ENCODE measurements around the gene SCNN1A.

Gene SCNN1A

GRCh38 chr12:6297170-6297569 is 78.2 kb downstream of the SCNN1A start (continued):
- TF ChIP-seq PPARA (CRISPR knock-in tag; IDR thresholded peaks at IDR 0.05; ENCODE audit: borderline replicate concordance): no peak
- no peak for TF ChIP-seq TCF4 (CRISPR knock-in tag; IDR thresholded peaks at IDR 0.05; ENCODE audit: borderline replicate concordance)
- no peak for TF ChIP-seq TOX (CRISPR knock-in tag; IDR thresholded peaks at IDR 0.05; ENCODE audit: borderline replicate concordance)
- TF ChIP-seq ZFP30 (CRISPR knock-in tag; IDR thresholded peaks at IDR 0.05): no peak
- TF ChIP-seq ARNTL (CRISPR knock-in tag; IDR thresholded peaks at IDR 0.05; ENCODE audit: borderline replicate concordance, low read depth): no peak
- no peak for TF ChIP-seq OSR1 (CRISPR knock-in tag; IDR thresholded peaks at IDR 0.05)
